ENCODE results near the gene AARS1. TPM values are rescaled to one million over a fixed set of nuclear protein-coding genes. Genes with fewer than 3 reads are reported as not detected.
A peak's percentile ranks its signal among the peaks of the same experiment; 100 is the strongest.
"Not testable (repeated sequence)": the region's sequence is repeated elsewhere in the genome, so short reads cannot be mapped to it uniquely, and the experiment has no call there.

The AARS1 gene
- total and polyA plus RNA-seq, 10 of the 15 experiments (the other 5 are each of a cell fraction or from before 2014, with no cell fraction given): 21.5 to 143 (median 96.9) TPM

- H3K36me3 ChIP-seq (ENCODE audit: control insufficient read depth in 2 of 2, insufficient read depth in 2 of 2, low read length in 1 of 2): peaks cover 30 to 39% of the 10 kb centered on the region in 2 experiments
Measured at GRCh38 chr16:70267516-70267915, 21.8 kb downstream of the AARS1 start.

DNA sequence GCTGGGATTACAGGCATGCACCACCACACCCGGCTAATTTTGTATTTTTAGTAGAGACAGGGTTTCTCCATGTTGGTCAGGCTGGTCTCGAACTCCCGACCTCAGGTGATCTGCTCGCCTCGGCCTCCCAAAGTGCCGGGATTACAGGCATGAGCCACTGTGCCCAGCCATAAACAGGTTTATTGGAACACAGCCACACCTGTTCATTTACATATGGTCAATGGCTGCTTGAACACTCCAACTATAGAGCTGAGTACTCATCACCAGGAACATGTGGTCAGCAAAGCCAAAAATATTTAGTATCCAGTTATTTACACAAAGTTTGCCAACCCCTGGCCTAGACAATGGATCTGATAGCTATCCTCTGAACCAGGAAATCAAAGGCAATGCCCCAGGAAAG, 29.4 kb downstream of the AARS1 start:
- CTCF ChIA-PET: interaction anchor here (1.5 kb wide), 1 partner anchor 8 kb away, joined by 5 read pairs; the partner anchor contains the start of gene EXOSC6
- RAD21 ChIA-PET (ENCODE audit: unreplicated experiment); ATAC-seq; H3K27ac ChIP-seq (ENCODE audit: control insufficient read depth, insufficient read depth); H3K9ac ChIP-seq (ENCODE audit: control insufficient read depth, insufficient read depth, low read length); FAIRE-seq; H3K9me3 ChIP-seq (replicated peaks; ENCODE audit: control insufficient read depth, insufficient read depth, low read length); BruUV-seq (replicated peaks); H3K4me3 ChIP-seq; H3K4me1 ChIP-seq (ENCODE audit: control insufficient read depth, insufficient read depth, low read length); H2AFZ ChIP-seq (ENCODE audit: control insufficient read depth, low read depth, low read length); POLR2A ChIA-PET; H4K20me1 ChIP-seq (ENCODE audit: control insufficient read depth, insufficient read depth); H3K79me2 ChIP-seq (ENCODE audit: control insufficient read depth, insufficient read depth, low read length); H3K27me3 ChIP-seq (replicated peaks in 1 of 2; ENCODE audit: control insufficient read depth in 2 of 2, insufficient read depth in 2 of 2, low read length in 1 of 2); DNase-seq (ENCODE audit: low read depth, low spot score); in situ Hi-C loops (cut with MboI); SMC1A ChIA-PET (ENCODE audit: uncharacterized antibody, unreplicated experiment); H3K4me2 ChIP-seq (ENCODE audit: control insufficient read depth, insufficient read depth): not testable (repeated sequence)
- WGBS (ENCODE audit: insufficient coverage, insufficient replicate concordance, low lambda C conversion rate, missing lambda C conversion rate): 97% methylated on average over 4 of the region's 6 CpGs
- peaks cover 25 to 43% of the 10 kb centered on the region in 2 experiments for H3K36me3 ChIP-seq (ENCODE audit: control insufficient read depth in 2 of 2, insufficient read depth in 2 of 2, low read length in 1 of 2)
- intact Hi-C loops (cut with micrococcal nuclease; ENCODE audit: unreplicated experiment): loop anchor here (10.0 kb wide), 1 partner anchor 95 kb away; no protein-coding TSS in a partner anchor

More at GRCh38 chr16:70267516-70267915, 21.8 kb downstream of the AARS1 start:
- H2AFZ ChIP-seq (ENCODE audit: control insufficient read depth, low read depth, low read length): no peak overlapping the region
- no peak overlapping the region for H3K9ac ChIP-seq (ENCODE audit: control insufficient read depth, insufficient read depth, low read length)
- peak; percentile 37; the same call in 1 of the 2 replicates for TF ChIP-seq SMC3 (IDR thresholded peaks at IDR 0.05; ENCODE audit: borderline replicate concordance, low read length)
- TF ChIP-seq, protein P1, sequence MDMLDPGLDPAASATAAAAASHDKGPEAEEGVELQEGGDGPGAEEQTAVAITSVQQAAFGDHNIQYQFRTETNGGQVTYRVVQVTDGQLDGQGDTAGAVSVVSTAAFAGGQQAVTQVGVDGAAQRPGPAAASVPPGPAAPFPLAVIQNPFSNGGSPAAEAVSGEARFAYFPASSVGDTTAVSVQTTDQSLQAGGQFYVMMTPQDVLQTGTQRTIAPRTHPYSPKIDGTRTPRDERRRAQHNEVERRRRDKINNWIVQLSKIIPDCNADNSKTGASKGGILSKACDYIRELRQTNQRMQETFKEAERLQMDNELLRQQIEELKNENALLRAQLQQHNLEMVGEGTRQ (IDR thresholded peaks at IDR 0.05; ENCODE audit: borderline replicate concordance, low read depth, low read length): no peak
- TF ChIP-seq, protein P2, sequence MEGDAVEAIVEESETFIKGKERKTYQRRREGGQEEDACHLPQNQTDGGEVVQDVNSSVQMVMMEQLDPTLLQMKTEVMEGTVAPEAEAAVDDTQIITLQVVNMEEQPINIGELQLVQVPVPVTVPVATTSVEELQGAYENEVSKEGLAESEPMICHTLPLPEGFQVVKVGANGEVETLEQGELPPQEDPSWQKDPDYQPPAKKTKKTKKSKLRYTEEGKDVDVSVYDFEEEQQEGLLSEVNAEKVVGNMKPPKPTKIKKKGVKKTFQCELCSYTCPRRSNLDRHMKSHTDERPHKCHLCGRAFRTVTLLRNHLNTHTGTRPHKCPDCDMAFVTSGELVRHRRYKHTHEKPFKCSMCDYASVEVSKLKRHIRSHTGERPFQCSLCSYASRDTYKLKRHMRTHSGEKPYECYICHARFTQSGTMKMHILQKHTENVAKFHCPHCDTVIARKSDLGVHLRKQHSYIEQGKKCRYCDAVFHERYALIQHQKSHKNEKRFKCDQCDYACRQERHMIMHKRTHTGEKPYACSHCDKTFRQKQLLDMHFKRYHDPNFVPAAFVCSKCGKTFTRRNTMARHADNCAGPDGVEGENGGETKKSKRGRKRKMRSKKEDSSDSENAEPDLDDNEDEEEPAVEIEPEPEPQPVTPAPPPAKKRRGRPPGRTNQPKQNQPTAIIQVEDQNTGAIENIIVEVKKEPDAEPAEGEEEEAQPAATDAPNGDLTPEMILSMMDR (IDR thresholded peaks at IDR 0.05 in 2 of 3, conservative IDR thresholded peaks at IDR 0.05 in 1 of 3; ENCODE audit: control insufficient read depth in 2 of 3, extremely low read depth in 1 of 3, insufficient read depth in 1 of 3, low read depth in 3 of 3, low read length in 3 of 3): peak; percentile 49 to 62 (median 58)
- peak; percentile 38; the same call in 1 of the 2 replicates for TF ChIP-seq RAD21 (IDR thresholded peaks at IDR 0.05; ENCODE audit: insufficient read depth, low read depth, low read length)
- POLR2A ChIA-PET: no interaction called here
- H3K4me2 ChIP-seq (ENCODE audit: control insufficient read depth, insufficient read depth): no peak overlapping the region
- FAIRE-seq: peak; percentile 35
- no peaks in the 10 kb centered on the region for H3K9me3 ChIP-seq (replicated peaks; ENCODE audit: control insufficient read depth, insufficient read depth, low read length)
- H3K79me2 ChIP-seq (ENCODE audit: control insufficient read depth, insufficient read depth, low read length): no peaks in the 10 kb centered on the region
- H3K4me1 ChIP-seq (ENCODE audit: control insufficient read depth, insufficient read depth, low read length): no peaks in the 10 kb centered on the region
- H3K27me3 ChIP-seq (replicated peaks in 1 of 2; ENCODE audit: control insufficient read depth in 2 of 2, insufficient read depth in 2 of 2, low read length in 1 of 2): no peaks in the 10 kb centered on the region
- no peak for DNase-seq (ENCODE audit: low read depth, low spot score)
- intact Hi-C loops (cut with micrococcal nuclease; ENCODE audit: unreplicated experiment) (no loop called here), in situ Hi-C loops (cut with MboI) (loop anchor here (5.0 kb wide), 1 partner anchor 280 kb away; no protein-coding TSS in a partner anchor)
- H4K20me1 ChIP-seq (ENCODE audit: control insufficient read depth, insufficient read depth): no peaks in the 10 kb centered on the region
- H3K27ac ChIP-seq (ENCODE audit: control insufficient read depth, insufficient read depth): no peak overlapping the region
- ATAC-seq: peak; percentile 67
- BruUV-seq (replicated peaks): no TSS peak
- CTCF ChIA-PET: interaction anchor here (0.6 to 2.9 kb wide), 15 partner anchors 8 to 387 kb away, joined by 3 to 14 read pairs (median 4); partner anchors contain the start of genes AARS1, DDX19A, DDX19B and EXOSC6
- WGBS (ENCODE audit: insufficient coverage, insufficient replicate concordance, low lambda C conversion rate, missing lambda C conversion rate): 71% methylated on average over 6 of the region's 6 CpGs
- H3K4me3 ChIP-seq: no peak overlapping the region
- SMC1A ChIA-PET (ENCODE audit: uncharacterized antibody, unreplicated experiment): interaction anchor here (0.8 to 1.1 kb wide), 3 partner anchors 21 to 108 kb away, joined by 3 read pairs; no protein-coding TSS in a partner anchor
- RAD21 ChIA-PET (ENCODE audit: unreplicated experiment): interaction anchor here (1.2 to 1.6 kb wide), 2 partner anchors 79 to 105 kb away, joined by 3 to 4 read pairs; partner anchors contain the start of gene DDX19A
